ENCODE data around the gene CA12.

CA12 gene

DNA sequence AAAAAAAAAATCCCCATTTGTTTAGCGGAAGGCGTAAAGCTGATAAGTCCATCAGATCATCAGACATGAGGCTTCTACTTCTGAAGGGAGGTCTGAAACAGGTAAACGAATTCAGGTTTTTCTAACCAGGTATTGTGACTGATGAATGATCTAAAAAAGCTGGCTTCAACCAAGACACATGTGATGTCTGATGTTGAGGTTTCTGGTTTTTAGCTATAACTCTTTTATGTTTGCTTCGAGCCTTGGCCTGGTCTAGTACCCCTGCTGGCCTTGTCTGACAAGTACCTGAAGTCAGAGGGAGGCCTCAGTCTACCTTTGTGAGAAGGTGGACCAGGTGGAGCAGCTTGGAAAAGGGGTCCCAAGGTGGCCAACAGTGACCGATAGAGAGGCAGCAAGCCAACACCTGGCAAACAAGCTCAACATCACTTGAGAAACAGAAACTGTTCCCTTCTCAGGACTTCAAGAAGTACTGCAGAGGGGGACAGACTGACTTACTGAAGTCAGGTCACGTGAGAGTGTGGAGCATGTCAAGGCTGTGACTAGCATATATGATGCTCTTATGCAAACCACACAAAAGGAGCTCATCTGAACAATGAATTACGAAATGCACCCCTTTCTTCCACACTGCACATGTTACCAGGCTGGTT lies 33.0 kb upstream of the CA12 start:
- H3K36me3 ChIP-seq (ENCODE audit: insufficient read depth, low read length) = no peaks in the 10 kb centered on the region
- no peaks in the 10 kb centered on the region for H3K9me3 ChIP-seq (ENCODE audit: insufficient read depth, low read depth, low read length)
- no peak overlapping the region for H3K27ac ChIP-seq (ENCODE audit: low read depth, low read length)
- no peak overlapping the region for H3K4me3 ChIP-seq (ENCODE audit: low read length)
- H3K9ac ChIP-seq (ENCODE audit: low read depth, low read length) = no peak overlapping the region
- no peaks in the 10 kb centered on the region for H3K27me3 ChIP-seq (ENCODE audit: insufficient read depth, low read length)
- H3K4me1 ChIP-seq (ENCODE audit: insufficient read depth, low read length) = no peaks in the 10 kb centered on the region
- 93% methylated on average over 7 of the region's 7 CpGs for WGBS

- 87% methylated on average over 7 of the region's 7 CpGs for WGBS
- H3K4me3 ChIP-seq (ENCODE audit: low read length) = no peak overlapping the region
- no peaks in the 10 kb centered on the region for H3K4me1 ChIP-seq (ENCODE audit: insufficient read depth, low read length)
- H3K27me3 ChIP-seq (ENCODE audit: insufficient read depth, low read length) = no peaks in the 10 kb centered on the region
- H3K27ac ChIP-seq (ENCODE audit: low read depth, low read length) = no peak overlapping the region
- no peak overlapping the region for H3K9ac ChIP-seq (ENCODE audit: low read depth, low read length)
- H3K9me3 ChIP-seq (ENCODE audit: insufficient read depth, low read depth, low read length) = no peaks in the 10 kb centered on the region
- no peaks in the 10 kb centered on the region for H3K36me3 ChIP-seq (ENCODE audit: insufficient read depth, low read length)
Observed at GRCh38 chr15:63412551-63412950, 30.9 kb upstream of the CA12 start.

- no peaks in the 10 kb centered on the region for H3K9me3 ChIP-seq (ENCODE audit: insufficient read depth, low read depth, low read length)
- WGBS = 95% methylated on average over 4 of the region's 4 CpGs
- H3K9ac ChIP-seq (ENCODE audit: low read depth, low read length) = no peak overlapping the region
- H3K27me3 ChIP-seq (ENCODE audit: insufficient read depth, low read length) = no peaks in the 10 kb centered on the region
- no peaks in the 10 kb centered on the region for H3K36me3 ChIP-seq (ENCODE audit: insufficient read depth, low read length)
- no peaks in the 10 kb centered on the region for H3K4me1 ChIP-seq (ENCODE audit: insufficient read depth, low read length)
- H3K27ac ChIP-seq (ENCODE audit: low read depth, low read length) = no peak overlapping the region
- no peak overlapping the region for H3K4me3 ChIP-seq (ENCODE audit: low read length)
Observed at GRCh38 chr15:63411866-63412265, 30.2 kb upstream of the CA12 start.

DNA sequence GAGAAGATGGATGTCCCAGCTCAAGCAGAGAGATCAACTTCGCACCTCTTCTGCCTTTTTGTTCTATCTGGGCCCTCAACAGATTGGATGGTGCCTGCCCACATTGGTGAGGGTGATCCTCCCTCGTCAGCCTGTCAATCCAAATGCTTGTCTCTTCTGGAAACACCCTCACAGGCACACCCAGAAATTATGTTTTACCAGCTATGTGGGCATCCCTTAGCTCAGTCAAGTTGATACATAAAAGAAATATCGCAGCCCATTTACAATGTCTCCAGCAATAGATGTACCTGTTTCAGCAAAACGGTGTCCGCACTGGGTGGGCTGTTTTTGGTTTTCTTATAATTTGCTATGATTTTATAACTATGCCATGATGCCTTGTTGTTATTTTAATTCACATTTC lies 27.5 kb upstream of the CA12 start:
- H3K27ac ChIP-seq (ENCODE audit: low read depth, low read length) = no peak overlapping the region
- no peaks in the 10 kb centered on the region for H3K9me3 ChIP-seq (ENCODE audit: insufficient read depth, low read depth, low read length)
- H3K4me3 ChIP-seq (ENCODE audit: low read length) = no peak overlapping the region
- H3K36me3 ChIP-seq (ENCODE audit: insufficient read depth, low read length) = no peaks in the 10 kb centered on the region
- H3K4me1 ChIP-seq (ENCODE audit: insufficient read depth, low read length) = no peaks in the 10 kb centered on the region
- no peaks in the 10 kb centered on the region for H3K27me3 ChIP-seq (ENCODE audit: insufficient read depth, low read length)
- 94% methylated on average over 3 of the region's 5 CpGs for WGBS
- no peak overlapping the region for H3K9ac ChIP-seq (ENCODE audit: low read depth, low read length)

DNA sequence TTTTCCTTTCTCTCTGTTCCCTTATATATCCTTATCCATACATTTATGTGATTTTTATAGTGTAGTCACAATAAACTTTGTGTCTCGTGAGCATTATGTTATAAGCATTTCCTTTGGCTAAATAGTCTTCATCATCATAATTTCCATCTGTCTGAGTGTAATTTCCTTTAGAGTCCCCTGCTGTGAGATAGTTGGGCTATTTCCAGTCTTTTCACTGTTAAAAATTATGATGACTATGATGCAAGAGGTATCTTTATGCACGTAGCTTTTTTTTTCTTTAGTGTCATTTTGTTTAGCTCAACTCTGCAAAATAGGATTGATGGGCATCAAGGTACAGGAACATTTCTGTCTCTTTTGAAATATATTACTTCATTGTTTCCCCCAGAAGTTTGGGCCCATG lies 26.9 kb upstream of the CA12 start:
- Histone ChIP-seq H3K27ac (ENCODE audit: low read depth, low read length) (no peak overlapping the region), H3K4me3 (ENCODE audit: low read length) (no peak overlapping the region), H3K36me3 (ENCODE audit: insufficient read depth, low read length) (no peaks in the 10 kb centered on the region), H3K4me1 (ENCODE audit: insufficient read depth, low read length) (peaks cover under 1% of the 10 kb centered on the region; the same call in 1 of the 2 replicates), H3K9me3 (ENCODE audit: insufficient read depth, low read depth, low read length) (no peaks in the 10 kb centered on the region), H3K9ac (ENCODE audit: low read depth, low read length) (no peak overlapping the region), H3K27me3 (ENCODE audit: insufficient read depth, low read length) (no peaks in the 10 kb centered on the region)
- WGBS = 100% methylated on average over 1 of the region's 2 CpGs

- Histone ChIP-seq H3K27me3 (ENCODE audit: insufficient read depth, low read length) (no peaks in the 10 kb centered on the region), H3K9me3 (ENCODE audit: insufficient read depth, low read depth, low read length) (no peaks in the 10 kb centered on the region), H3K36me3 (ENCODE audit: insufficient read depth, low read length) (no peaks in the 10 kb centered on the region), H3K4me1 (ENCODE audit: insufficient read depth, low read length) (peaks cover 7% of the 10 kb centered on the region; the same call in 1 of the 2 replicates), H3K9ac (ENCODE audit: low read depth, low read length) (no peak overlapping the region), H3K4me3 (ENCODE audit: low read length) (no peak overlapping the region), H3K27ac (ENCODE audit: low read depth, low read length) (no peak overlapping the region)
- WGBS = 82% methylated on average over 5 of the region's 5 CpGs
Observed at GRCh38 chr15:63407612-63408011, 26.0 kb upstream of the CA12 start.

DNA sequence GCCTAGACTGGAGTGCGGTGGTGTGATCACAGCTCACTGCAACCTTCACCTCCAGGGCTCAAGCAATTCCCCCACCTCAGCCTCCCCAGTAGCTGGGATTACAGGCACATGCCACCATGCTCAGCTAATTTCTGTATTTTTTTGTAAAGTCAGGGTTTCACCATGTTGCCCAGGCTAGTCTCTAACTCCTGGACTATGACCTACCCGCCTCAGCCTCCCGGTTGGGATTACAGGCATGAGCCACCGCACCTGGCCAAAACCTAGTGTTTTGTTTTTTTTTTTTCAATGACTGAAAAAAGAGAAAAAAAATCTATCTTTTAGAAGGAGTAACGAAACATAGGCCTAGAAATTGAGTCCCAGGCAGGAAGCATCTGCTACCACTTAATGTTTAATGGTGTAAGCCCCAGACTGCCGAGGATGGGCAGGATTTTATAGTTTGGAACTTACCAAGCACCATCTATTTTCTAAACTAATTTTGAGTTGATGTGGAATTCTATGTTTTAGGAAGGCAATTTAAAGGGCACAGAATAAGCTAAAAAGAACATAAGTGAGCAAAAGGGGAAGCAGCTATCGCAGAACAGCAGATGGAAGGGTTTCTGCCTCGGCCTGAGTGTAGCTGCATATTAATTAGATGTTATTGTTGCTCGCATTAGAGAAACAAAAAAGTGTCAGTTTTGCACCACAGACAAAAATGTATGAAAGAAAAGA lies 24.2 kb upstream of the CA12 start:
- H3K9ac ChIP-seq (ENCODE audit: low read depth, low read length) = no peak overlapping the region

GRCh38 chr15:63405159-63405558 lies 23.5 kb upstream of the CA12 start:
- WGBS = 96% methylated on average over 4 of the region's 5 CpGs
- H3K27me3 ChIP-seq (ENCODE audit: insufficient read depth, low read length) = no peaks in the 10 kb centered on the region
- no peaks in the 10 kb centered on the region for H3K9me3 ChIP-seq (ENCODE audit: insufficient read depth, low read depth, low read length)
- H3K9ac ChIP-seq (ENCODE audit: low read depth, low read length) = no peak overlapping the region
- H3K36me3 ChIP-seq (ENCODE audit: insufficient read depth, low read length) = no peaks in the 10 kb centered on the region
- H3K4me1 ChIP-seq (ENCODE audit: insufficient read depth, low read length) = peaks cover 7% of the 10 kb centered on the region; the same call in 1 of the 2 replicates
- no peak overlapping the region for H3K27ac ChIP-seq (ENCODE audit: low read depth, low read length)
- H3K4me3 ChIP-seq (ENCODE audit: low read length) = no peak overlapping the region

More for the DNA sequence above, 24.2 kb upstream of the CA12 start:
- Histone ChIP-seq H3K27ac (ENCODE audit: low read depth, low read length) (no peak overlapping the region), H3K9me3 (ENCODE audit: insufficient read depth, low read depth, low read length) (no peaks in the 10 kb centered on the region), H3K36me3 (ENCODE audit: insufficient read depth, low read length) (no peaks in the 10 kb centered on the region), H3K4me3 (ENCODE audit: low read length) (no peak overlapping the region), H3K27me3 (ENCODE audit: insufficient read depth, low read length) (no peaks in the 10 kb centered on the region), H3K4me1 (ENCODE audit: insufficient read depth, low read length) (peaks cover 7% of the 10 kb centered on the region; the same call in 1 of the 2 replicates)
- 92% methylated on average over 8 of the region's 9 CpGs for WGBS

DNA sequence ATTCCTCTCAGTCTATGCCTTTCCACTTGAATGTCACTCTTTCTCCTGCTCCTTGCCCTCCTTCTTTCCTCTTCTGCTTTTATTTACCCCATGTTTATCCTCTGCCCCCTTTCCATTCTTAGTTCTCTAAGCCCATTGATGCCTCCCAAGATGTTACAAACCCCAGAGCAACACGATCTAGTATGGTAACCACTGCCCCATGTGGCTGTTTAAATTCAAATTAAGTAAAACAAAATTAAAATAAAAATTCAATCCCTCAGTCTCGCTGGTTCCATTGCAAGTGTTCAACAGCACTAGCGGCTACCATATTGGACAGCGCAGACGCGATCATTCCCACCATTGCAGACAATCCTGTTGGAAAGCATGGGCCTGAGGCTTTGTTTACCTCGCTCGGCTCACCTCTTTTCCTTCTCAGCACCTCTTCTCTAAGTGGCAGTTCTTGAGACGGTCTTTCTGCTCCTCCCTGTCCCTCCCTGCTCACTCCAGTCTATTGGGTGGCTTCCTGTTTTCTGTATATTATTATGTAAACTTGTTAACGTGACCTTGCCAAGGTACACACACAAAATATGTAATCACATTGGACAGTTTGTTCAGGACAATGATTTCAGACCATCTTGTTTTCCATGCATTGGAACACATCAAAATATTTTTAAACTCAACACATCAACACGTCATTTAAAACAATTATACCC lies 21.8 kb upstream of the CA12 start:
- Histone ChIP-seq H3K4me1 (ENCODE audit: insufficient read depth, low read length) (peaks cover 7% of the 10 kb centered on the region; the same call in 1 of the 2 replicates), H3K27me3 (ENCODE audit: insufficient read depth, low read length) (no peaks in the 10 kb centered on the region; the same call in 1 of the 2 replicates), H3K9ac (ENCODE audit: low read depth, low read length) (no peak overlapping the region), H3K4me3 (ENCODE audit: low read length) (no peak overlapping the region), H3K9me3 (ENCODE audit: insufficient read depth, low read depth, low read length) (no peaks in the 10 kb centered on the region), H3K27ac (ENCODE audit: low read depth, low read length) (no peak overlapping the region), H3K36me3 (ENCODE audit: insufficient read depth, low read length) (no peaks in the 10 kb centered on the region)
- WGBS = 77% methylated on average over 11 of the region's 11 CpGs

- Histone ChIP-seq H3K4me3 (ENCODE audit: low read length) (no peak overlapping the region), H3K4me1 (ENCODE audit: insufficient read depth, low read length) (peaks cover 7% of the 10 kb centered on the region; the same call in 1 of the 2 replicates), H3K27me3 (ENCODE audit: insufficient read depth, low read length) (no peaks in the 10 kb centered on the region; the same call in 1 of the 2 replicates), H3K36me3 (ENCODE audit: insufficient read depth, low read length) (no peaks in the 10 kb centered on the region), H3K27ac (ENCODE audit: low read depth, low read length) (no peak overlapping the region), H3K9me3 (ENCODE audit: insufficient read depth, low read depth, low read length) (no peaks in the 10 kb centered on the region), H3K9ac (ENCODE audit: low read depth, low read length) (no peak overlapping the region)
- WGBS = 64% methylated on average over 7 of the region's 7 CpGs
Observed at GRCh38 chr15:63402498-63403253, 21.0 kb upstream of the CA12 start.
